GM21576 (cell line): Measurements from ENCODE around the gene CCBE1.
A peak's percentile ranks its signal among the peaks of the same experiment; 100 is the strongest.

Source experiments
- ATAC-seq: cut with Tn5 transposase; IDR thresholded peaks from one replicate; pipeline ENCODE4 v1.9.1; 2021; ENCODE audit warnings: mild to moderate bottlenecking, moderate library complexity; ENCODE audit not compliant: unreplicated experiment

The CCBE1 gene

GRCh38 chr18:59509481-59510442, 187.5 kb downstream of the CCBE1 start:
- ATAC-seq = no peak

DNA sequence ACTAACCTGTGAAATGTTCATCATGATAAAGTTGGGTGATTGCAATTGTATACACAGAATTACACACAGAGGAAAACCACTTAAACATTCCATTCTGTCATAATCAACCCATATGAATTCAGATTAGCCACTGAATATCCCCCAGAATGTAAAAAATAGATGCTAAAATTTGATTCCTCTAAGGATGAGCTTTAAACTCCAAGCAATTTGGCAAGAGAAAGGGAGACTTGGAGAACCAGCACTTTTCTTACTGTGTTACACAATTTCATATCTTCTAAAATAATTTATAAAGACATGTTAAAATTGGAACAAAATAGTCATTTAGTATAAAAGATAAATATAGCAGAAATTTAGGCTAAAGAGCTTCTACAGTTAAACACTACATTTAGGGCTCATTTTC, 191.9 kb downstream of the CCBE1 start:
- ATAC-seq = no peak

GRCh38 chr18:59502274-59503175, 194.7 kb downstream of the CCBE1 start:
- ATAC-seq = no peak

- no peak for ATAC-seq
Observed at GRCh38 chr18:59501920-59502273, 195.3 kb downstream of the CCBE1 start.

GRCh38 chr18:59500765-59501164, 196.5 kb downstream of the CCBE1 start:
- no peak for ATAC-seq

DNA sequence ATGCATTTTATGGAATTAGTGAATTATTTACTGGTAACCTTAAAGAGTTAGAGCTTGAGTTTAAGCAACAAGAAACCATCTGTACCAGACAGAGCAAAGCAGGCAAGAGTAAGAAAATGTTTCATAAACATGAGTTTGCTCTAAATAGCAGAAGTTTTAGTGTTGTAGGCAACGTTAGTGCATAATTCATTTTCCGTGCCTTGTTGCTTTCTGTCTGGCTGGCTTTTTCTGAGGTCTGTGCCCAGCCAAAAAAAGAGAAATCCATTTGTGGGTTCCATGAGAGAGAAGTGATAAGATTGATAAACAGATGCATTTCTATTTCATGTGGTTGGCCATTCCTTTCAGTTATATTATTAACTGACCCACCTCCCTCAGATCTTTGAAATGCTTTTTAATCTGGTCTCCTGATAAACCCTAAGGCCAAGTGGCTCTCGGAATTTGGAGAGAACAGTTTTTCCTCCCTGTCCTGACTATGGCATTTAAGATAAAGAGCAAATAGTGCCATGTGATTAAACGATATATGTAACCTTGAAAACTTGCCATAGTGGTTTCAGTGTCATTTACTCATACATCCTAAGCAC, 198.6 kb downstream of the CCBE1 start:
- ATAC-seq = no peak

DNA sequence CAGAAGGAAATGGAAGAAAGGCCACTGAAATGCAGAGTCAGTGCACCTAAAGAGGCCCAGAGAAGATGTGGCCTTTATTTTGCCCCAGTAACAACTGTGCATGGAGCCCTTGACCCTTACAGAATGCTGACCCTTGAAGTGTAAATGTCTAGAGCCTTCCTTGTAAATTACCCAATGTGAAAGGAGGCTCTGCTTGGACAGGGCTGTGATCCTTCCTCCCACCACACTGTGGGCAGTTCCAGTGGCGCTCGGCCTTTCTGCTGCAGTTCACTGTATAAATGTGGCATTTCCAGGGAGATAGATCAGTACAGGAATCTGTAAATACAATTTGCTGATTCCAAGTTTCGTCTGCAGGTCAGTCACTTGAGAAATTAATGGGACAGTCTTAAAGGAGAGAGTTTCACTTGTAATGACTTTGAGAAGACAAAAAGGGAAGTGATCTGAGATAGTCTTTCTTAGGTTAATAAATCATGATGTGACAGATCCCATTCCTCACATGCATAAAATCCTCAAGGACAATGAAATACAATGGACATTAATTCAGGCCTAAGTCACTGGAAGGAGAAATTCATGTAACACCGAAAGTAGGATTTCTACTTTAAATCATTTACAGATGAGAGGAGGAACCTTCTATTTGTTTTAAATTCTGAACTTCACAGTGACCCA, 204.3 kb downstream of the CCBE1 start:
- ATAC-seq = no peak

- ATAC-seq = peak; percentile 68
Observed at GRCh38 chr18:59488899-59489298, 208.3 kb downstream of the CCBE1 start.

- no peak for ATAC-seq
Observed at GRCh38 chr18:59485382-59485781, 211.8 kb downstream of the CCBE1 start.

DNA sequence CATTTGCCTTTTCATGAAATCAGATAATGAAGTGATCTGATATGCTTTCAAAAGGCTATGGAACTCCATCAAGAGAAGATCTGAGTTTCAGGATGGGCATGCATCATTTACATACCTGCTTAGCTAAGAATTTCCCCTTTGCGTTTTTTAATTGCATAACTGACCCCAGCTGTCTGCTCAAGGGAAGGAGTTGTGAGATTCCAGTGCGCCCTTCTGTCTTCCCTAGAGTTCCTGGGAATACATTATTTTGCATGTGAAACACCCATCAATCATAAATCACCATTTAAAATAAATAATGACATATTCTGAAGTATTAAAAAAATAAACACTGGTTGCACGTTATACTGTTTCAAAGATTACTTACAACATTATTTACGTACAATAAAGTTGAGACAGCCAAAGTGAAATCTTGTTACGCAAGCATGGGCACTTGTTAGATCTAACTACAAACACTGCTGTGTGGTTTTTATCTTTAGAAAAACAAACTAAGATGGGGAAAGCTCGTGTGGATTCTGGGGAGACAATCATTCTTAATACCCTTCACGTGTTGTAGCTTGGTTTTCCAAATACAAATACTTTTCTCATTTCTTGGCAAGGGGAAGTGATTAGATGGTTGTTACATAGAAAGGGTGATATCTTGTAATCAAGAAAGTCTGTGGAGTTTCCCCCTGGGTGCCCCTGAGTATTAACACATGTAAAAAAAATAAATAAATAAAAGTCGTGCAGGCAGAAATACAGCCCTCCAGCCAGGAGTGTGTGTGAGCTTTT, 212.5 kb downstream of the CCBE1 start:
- ATAC-seq = no peak

DNA sequence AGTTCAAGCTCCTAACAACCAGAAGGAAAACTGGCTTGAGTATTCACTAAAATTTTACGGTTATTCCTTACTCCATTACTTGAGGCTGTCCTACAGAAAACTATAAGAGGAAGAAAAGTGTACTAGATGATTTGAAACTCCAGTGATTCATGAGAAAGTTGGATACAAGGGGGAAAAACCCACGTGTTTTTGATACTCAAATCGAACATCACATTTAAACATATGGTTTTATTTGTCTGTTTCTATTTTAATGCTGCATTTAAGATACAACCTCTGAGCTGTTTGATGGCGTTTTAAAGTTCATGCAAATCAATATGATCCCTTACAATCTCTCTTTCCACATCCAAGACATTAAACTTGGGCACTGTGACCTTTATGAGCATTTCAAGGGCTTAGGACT, 213.1 kb downstream of the CCBE1 start:
- ATAC-seq = no peak

DNA sequence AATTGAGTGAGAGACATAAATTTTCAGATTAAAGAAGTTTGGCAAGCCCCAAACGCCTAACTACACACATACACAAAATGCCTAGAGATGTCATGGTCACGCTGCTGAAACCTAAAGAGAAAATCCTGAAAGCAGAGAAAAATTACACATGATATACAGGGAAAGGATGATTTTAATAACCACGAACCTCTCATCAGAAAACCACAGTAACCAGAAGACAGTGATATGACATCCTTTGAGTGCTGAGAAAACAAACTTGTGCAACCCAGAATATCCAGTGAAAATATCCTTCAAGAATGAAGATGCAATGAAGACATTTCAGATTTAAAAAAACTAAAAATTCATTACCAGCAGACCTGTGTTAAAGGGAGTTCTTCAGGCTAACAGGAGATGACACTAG, 215.8 kb downstream of the CCBE1 start:
- no peak for ATAC-seq

GRCh38 chr18:59479776-59480175, 217.4 kb downstream of the CCBE1 start:
- ATAC-seq = no peak

DNA sequence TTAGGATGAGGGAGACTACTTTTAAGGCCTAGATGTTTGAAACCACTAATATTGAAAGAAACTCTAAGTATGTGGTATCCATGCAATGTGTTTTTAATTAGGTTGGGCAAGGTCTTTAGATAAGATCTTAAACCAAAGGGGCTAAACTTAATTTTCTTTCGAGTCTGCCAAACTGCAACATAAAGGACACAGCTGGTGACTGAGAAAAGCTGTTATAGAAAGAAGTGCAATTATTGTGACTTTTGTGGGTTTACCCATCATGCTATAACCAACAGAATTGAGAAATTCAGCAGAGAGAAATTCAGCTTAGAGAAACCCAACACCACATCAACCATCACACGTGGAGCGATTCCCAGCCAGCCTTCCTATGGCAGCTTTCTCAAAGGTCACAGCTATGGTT, 218.6 kb downstream of the CCBE1 start:
- ATAC-seq = no peak

DNA sequence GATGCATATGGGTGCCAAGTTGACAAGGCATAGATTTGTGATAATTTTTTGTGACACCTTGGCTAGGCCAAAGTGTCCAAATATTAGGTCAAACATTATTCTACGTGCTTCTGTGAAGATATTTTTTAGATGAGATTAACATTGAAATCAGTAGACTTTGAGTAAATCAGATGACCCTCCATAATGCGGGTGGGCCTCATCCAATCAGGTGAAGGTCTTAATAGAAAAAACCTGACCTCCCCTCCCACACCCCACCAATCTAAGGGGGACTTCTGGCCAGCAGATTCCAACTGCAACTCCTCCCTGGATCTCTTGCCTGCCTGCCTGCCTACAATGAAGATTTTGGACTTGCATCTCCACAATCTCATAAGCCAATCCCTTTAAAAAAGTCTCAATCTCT, 219.4 kb downstream of the CCBE1 start:
- no peak for ATAC-seq

GRCh38 chr18:59470561-59471121, 226.6 kb downstream of the CCBE1 start:
- ATAC-seq = no peak

GRCh38 chr18:59469463-59470180, 227.6 kb downstream of the CCBE1 start:
- ATAC-seq = no peak

DNA sequence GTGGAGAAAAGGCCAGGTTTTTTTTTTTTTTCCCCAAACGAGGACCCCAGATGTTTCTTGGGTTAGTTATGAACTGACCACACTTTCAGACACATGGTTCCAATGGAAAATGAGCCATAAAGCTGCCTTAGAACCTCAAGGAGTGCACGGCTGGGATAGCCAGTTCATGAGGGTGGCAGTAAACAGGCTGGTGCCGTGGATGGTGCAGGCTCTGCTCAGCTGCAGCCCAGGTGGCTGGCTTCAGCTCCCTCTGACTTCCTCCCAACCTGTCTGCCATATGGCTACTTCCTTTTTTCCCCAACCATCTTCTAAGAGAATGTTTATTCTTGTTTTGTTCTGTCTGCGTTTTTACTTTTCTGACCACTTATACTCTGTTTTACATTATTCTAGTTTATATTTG, 228.4 kb downstream of the CCBE1 start:
- no peak for ATAC-seq

- no peak for ATAC-seq
Observed at GRCh38 chr18:59467497-59467896, 229.7 kb downstream of the CCBE1 start.
